Raji (cell line): ENCODE measurements around the gene ZNF407.

Experiments
- POLR2A ChIP-seq: IDR thresholded peaks from 2 replicates; pipeline ENCODE4 v1.6.1; 2011; ENCODE audit warnings: low read depth, low read length, control low read depth; ENCODE audit not compliant: insufficient read depth

The ZNF407 gene

DNA sequence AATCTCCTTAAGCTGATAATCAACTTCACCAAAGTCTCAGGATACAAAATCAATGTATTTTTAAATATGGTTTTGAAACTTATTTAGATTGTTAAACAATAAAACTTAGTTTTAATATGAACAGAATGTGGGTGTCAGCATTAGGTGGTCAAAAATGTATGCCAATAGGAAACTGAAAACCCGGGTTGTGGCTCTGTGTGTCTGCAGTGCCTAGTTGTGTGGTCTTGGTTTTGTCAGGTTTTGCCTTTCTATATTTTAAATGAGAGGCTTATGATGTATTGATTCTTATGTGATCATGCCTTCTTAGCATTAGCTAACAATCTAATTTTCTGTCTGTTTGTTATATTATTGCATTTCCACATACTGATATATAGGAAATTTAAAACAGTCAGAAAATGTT lies 227.8 kb downstream of the ZNF407 start:
- TF ChIP-seq POLR2A = no peak

DNA sequence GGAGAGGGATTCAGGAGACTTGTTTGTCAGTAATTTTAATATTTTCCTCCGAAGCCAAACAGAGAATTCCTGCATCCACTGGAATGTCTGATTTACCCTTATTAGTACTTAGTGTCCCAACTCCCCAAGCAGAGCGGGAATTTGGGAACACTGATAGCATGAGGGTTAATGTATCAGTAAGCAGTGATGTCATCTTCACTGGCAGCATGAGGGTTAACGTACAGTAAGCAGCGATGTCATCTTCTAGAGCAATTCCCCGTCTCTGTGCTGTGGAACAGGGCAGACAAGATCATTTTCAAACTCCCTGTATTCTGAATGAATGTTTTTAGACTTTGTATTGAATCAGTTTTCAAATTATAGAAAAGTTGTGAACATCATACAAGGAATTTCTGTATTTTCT lies 228.9 kb downstream of the ZNF407 start:
- TF ChIP-seq POLR2A = no peak

- no peak for TF ChIP-seq POLR2A
Observed at GRCh38 chr18:74828200-74828599, 230.5 kb downstream of the ZNF407 start.

GRCh38 chr18:74831571-74832250 lies 234.0 kb downstream of the ZNF407 start:
- no peak for TF ChIP-seq POLR2A

GRCh38 chr18:74832381-74832780 lies 234.7 kb downstream of the ZNF407 start:
- TF ChIP-seq POLR2A = no peak

DNA sequence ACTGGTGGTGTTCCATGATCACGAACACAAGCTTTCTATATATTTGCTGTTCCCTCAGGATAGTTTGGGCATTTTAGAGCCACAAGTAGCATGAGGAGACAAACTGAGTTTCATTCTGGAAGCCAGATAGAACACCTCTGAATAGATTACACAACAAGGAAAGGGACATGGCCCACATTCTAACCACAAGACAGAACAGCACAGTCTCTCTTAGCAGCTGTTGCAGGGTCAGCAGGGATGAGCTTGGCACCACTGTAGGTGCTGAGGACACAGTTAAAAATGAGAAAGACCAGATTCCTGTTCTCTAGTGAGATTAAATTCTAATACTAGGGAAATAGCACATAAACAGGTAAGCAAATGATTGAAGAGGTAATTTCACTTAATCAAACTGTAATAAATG lies 235.3 kb downstream of the ZNF407 start:
- TF ChIP-seq POLR2A = no peak

- TF ChIP-seq POLR2A = no peak
Observed at GRCh38 chr18:74834424-74835309, 237.0 kb downstream of the ZNF407 start.

DNA sequence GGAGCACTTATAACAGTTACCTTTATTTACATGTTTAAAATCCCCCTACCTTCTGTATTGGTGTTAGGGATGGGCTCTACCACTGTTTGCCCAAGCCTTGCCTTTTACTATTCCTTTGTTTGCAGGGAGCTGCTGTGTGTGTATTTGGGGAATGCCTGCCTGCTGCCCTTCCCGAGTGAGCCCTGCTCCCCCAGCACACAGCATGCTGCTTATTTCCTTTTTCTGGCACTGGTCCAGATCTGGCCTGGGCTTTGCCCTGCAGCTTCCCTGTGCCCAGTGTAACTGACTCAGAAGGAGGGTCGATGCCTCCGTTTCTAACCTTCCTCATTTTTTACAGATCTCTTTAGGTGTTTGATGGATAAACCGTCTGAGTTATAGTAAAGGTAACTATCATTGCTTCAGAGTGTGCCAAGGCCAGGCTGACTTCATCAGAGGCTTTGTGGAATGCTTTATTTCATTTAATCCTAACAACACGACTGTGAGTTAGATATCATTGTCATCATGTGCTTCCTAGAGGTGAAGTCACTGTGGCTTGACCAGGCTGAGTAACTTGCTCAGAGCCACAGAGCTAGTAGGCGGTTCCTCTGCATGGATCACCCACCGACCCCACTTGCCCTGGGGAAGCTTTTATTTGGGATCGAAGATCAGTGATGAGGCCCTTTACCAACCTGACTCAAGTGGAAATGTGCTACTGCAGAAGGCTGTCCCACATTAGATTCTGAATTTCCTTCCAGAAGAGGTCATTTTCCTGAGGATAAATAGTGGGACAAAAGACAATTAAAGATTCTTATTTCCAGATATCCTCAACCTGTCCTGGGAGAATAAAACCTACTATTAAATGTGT lies 238.8 kb downstream of the ZNF407 start:
- TF ChIP-seq POLR2A = no peak

DNA sequence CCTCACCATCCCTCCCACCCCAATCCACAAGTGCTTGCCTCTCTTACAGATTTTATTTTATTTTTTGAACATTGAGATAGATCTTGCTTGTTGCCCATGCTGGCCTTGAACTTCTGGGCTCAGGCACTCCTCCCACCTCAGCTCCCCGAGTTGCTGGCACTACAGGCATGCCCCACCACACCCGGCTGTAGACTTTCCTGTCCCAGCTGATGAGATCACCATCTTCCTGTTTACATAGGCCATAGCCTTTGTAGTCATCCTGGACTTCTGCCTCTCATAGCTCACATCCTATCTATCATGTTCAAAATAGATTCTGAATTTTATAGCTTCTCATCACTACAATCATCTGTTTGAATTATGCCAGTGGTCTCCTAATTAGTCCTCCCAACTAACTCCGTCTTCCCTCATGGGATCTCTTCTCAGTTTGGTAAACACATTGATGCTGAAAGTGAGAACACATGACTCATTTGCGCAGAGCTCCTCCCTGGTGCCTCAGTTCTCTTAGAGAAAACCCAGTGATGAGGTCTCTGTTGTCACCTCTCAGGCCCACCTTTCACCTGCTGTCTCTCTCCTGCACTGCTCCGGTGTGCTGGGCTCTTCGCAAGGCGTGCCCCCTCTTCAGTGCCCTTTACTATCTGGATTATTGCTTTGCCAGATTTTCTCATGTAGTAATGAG lies 243.0 kb downstream of the ZNF407 start:
- no peak for TF ChIP-seq POLR2A

DNA sequence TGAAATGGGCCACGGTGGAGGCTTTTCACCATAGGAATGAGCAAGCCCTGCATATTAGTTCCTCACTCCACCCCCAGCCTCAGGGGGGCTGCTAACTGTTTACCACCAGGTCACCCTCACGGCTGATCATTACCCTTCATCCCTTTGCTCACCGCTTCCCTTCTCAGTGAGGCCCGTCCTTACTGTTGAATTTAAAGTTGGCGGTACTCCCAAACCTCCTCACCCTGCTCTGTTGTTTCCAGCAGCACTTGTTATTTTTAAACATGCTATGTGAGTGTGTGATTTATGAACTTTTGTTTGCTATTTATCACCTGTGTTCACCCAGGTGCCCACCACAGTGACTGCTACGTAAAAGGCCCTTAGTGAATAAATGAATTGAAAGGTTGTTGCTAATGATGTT lies 243.6 kb downstream of the ZNF407 start:
- no peak for TF ChIP-seq POLR2A

DNA sequence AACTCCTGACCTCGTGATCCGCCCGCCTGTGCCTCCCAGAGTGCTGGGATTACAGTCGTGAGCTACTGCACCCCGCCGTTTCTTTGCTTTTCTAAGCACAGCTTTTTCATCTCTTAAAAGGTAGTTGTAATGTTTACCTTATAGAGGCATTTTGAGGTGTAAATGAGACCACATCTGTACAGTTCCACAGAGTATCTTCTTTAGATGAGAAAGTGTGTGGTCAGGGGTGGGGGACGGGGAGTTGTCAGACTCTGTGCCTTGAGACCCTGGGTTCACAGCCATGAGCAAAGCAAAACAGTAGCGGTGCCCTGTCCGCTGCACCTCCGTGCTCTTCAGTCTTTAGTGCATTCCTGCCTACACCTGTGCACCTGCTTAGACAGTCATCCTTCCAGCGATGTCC lies 251.6 kb downstream of the ZNF407 start:
- no peak for TF ChIP-seq POLR2A

- no peak for TF ChIP-seq POLR2A
Observed at GRCh38 chr18:74856434-74856833, 258.8 kb downstream of the ZNF407 start.

DNA sequence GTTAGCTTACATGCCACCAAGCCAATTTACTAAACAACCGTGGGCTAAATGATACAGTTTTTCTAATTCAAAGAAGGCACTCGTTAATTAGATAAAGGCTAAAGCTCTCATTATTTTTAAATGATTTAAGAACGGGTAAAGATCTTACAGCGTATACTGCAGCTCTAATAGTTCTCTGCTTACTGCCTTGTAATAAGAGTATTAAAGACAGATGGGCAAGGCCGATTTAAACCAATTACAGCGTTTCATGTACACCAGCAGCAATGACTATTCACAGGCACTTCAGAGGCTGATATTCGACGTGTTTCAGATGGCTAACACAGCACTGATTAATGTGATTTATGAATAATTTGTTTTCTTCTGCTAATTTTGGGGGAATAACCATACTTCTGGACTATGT lies 259.3 kb downstream of the ZNF407 start:
- TF ChIP-seq POLR2A = no peak

- no peak for TF ChIP-seq POLR2A
Observed at GRCh38 chr18:74857901-74858300, 260.2 kb downstream of the ZNF407 start.

DNA sequence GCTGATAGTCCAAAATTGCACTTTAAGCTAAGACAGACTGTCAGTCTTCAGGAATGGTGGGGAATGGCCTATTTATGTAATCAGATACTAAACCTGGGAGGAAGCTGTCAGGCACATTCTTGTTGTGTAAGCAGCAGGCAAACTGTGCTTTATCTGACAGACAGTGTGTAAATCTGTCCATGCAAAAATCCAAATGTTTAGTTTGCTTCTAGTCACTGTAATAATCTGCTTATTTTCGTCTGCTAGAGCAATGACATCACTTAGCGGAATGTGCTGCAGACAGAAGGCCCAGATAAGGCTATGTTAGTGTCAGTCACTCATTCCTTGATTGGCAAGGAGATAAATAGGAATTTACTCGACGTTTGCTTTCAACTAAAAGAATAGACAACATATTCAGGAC lies 263.5 kb downstream of the ZNF407 start:
- no peak for TF ChIP-seq POLR2A

- TF ChIP-seq POLR2A = no peak
Observed at GRCh38 chr18:74862094-74862493, 264.4 kb downstream of the ZNF407 start.

- TF ChIP-seq POLR2A = no peak
Observed at GRCh38 chr18:74866577-74866976, 268.9 kb downstream of the ZNF407 start.
